IPS-15b (cell line): ENCODE measurements around the gene MSI1.
"Not testable (repeated sequence)": the region's sequence is repeated elsewhere in the genome, so short reads cannot be mapped to it uniquely, and the experiment has no call there.

ENCODE experiments used
- H3K27me3 ChIP-seq: one replicate; pipeline ENCODE4 v1.6.1; 2013; ENCODE audit warnings: low read length; ENCODE audit not compliant: control insufficient read depth, insufficient read depth
- H3K36me3 ChIP-seq: one replicate; pipeline ENCODE4 v1.6.1; 2013; ENCODE audit warnings: low read length; ENCODE audit not compliant: control insufficient read depth, insufficient read depth
- H3K4me1 ChIP-seq: one replicate; pipeline ENCODE4 v1.6.1; 2013; ENCODE audit warnings: mild to moderate bottlenecking, low read length; ENCODE audit not compliant: control insufficient read depth, insufficient read depth
- H3K4me3 ChIP-seq: one replicate; pipeline ENCODE4 v1.5.1; 2013; ENCODE audit warnings: low read depth, low read length
- H3K9ac ChIP-seq: one replicate; pipeline ENCODE4 v1.6.1; 2013; ENCODE audit warnings: low read depth, mild to moderate bottlenecking, low read length
- H3K9me3 ChIP-seq: one replicate; pipeline ENCODE4 v1.6.1; 2013; ENCODE audit warnings: mild to moderate bottlenecking, low read length; ENCODE audit not compliant: control insufficient read depth, insufficient read depth

The MSI1 gene

GRCh38 chr12:120350576-120351350 lies 18.2 kb downstream of the MSI1 start:
- Histone ChIP-seq H3K27me3 (no peaks in the 10 kb centered on the region), H3K9ac (no peak overlapping the region), H3K4me1 (no peaks in the 10 kb centered on the region), H3K4me3 (no peak overlapping the region), H3K9me3 (no peaks in the 10 kb centered on the region), H3K36me3 (peaks cover 18% of the 10 kb centered on the region)

- no peak overlapping the region for H3K9ac ChIP-seq
- no peaks in the 10 kb centered on the region for H3K27me3 ChIP-seq
- no peak overlapping the region for H3K4me3 ChIP-seq
- H3K9me3 ChIP-seq, result no peaks in the 10 kb centered on the region
- H3K4me1 ChIP-seq, result no peaks in the 10 kb centered on the region
- H3K36me3 ChIP-seq, result peaks cover 32% of the 10 kb centered on the region
These were observed 21.2 kb downstream of the MSI1 start for GRCh38 chr12:120347766-120348165.

- Histone ChIP-seq H3K9ac (no peak overlapping the region), H3K27me3 (no peaks in the 10 kb centered on the region), H3K36me3 (peaks cover 30% of the 10 kb centered on the region), H3K4me3 (no peak overlapping the region), H3K9me3 (no peaks in the 10 kb centered on the region), H3K4me1 (no peaks in the 10 kb centered on the region)
These were observed 22.3 kb downstream of the MSI1 start for GRCh38 chr12:120346681-120347080.

GRCh38 chr12:120346031-120346430 lies 22.9 kb downstream of the MSI1 start:
- H3K36me3 ChIP-seq, result peaks cover 28% of the 10 kb centered on the region
- no peak overlapping the region for H3K4me3 ChIP-seq
- no peaks in the 10 kb centered on the region for H3K4me1 ChIP-seq
- no peaks in the 10 kb centered on the region for H3K27me3 ChIP-seq
- no peak overlapping the region for H3K9ac ChIP-seq
- H3K9me3 ChIP-seq, result no peaks in the 10 kb centered on the region

- Histone ChIP-seq H3K9ac (no peak overlapping the region), H3K27me3 (no peaks in the 10 kb centered on the region), H3K9me3 (no peaks in the 10 kb centered on the region), H3K4me1 (no peaks in the 10 kb centered on the region), H3K36me3 (peaks cover 25% of the 10 kb centered on the region), H3K4me3 (no peak overlapping the region)
These were observed 25.3 kb downstream of the MSI1 start for GRCh38 chr12:120343692-120344091.

- no peaks in the 10 kb centered on the region for H3K27me3 ChIP-seq
- peak overlapping the region; percentile 13 for H3K4me3 ChIP-seq
- H3K4me1 ChIP-seq, result no peaks in the 10 kb centered on the region
- H3K9ac ChIP-seq, result no peak overlapping the region
- H3K36me3 ChIP-seq, result peaks cover 24% of the 10 kb centered on the region
- no peaks in the 10 kb centered on the region for H3K9me3 ChIP-seq
These were observed 25.9 kb downstream of the MSI1 start for GRCh38 chr12:120343039-120343537.

- Histone ChIP-seq H3K36me3 (peaks cover 19% of the 10 kb centered on the region), H3K27me3 (no peaks in the 10 kb centered on the region), H3K4me1 (no peaks in the 10 kb centered on the region), H3K9ac (no peak overlapping the region), H3K4me3 (no peak overlapping the region), H3K9me3 (peaks cover 4% of the 10 kb centered on the region)
These were observed 26.6 kb downstream of the MSI1 start for GRCh38 chr12:120342175-120343038.

GRCh38 chr12:120339256-120339655 lies 29.7 kb downstream of the MSI1 start:
- H3K9me3 ChIP-seq, result peaks cover 6% of the 10 kb centered on the region
- no peak overlapping the region for H3K4me3 ChIP-seq
- H3K9ac ChIP-seq, result no peak overlapping the region
- H3K4me1 ChIP-seq, result no peaks in the 10 kb centered on the region
- peaks cover 12% of the 10 kb centered on the region for H3K36me3 ChIP-seq
- H3K27me3 ChIP-seq, result no peaks in the 10 kb centered on the region

- H3K9ac ChIP-seq, result no peak overlapping the region
- H3K36me3 ChIP-seq, result no peaks in the 10 kb centered on the region
- H3K4me3 ChIP-seq, result no peak overlapping the region
- H3K4me1 ChIP-seq, result no peaks in the 10 kb centered on the region
- H3K27me3 ChIP-seq, result no peaks in the 10 kb centered on the region
- H3K9me3 ChIP-seq, result peaks cover 6% of the 10 kb centered on the region
These were observed 31.2 kb downstream of the MSI1 start for GRCh38 chr12:120337730-120338129.

GRCh38 chr12:120336392-120336791 lies 32.6 kb downstream of the MSI1 start:
- not testable (repeated sequence) for H3K9ac ChIP-seq, H3K4me1 ChIP-seq, H3K36me3 ChIP-seq, H3K9me3 ChIP-seq, H3K4me3 ChIP-seq, H3K27me3 ChIP-seq

GRCh38 chr12:120335447-120335846 lies 33.5 kb downstream of the MSI1 start:
- H3K4me3 ChIP-seq, H3K36me3 ChIP-seq, H3K9me3 ChIP-seq, H3K9ac ChIP-seq, H3K4me1 ChIP-seq, H3K27me3 ChIP-seq: not testable (repeated sequence)

- Histone ChIP-seq H3K4me3 (no peak overlapping the region), H3K36me3 (no peaks in the 10 kb centered on the region), H3K4me1 (no peaks in the 10 kb centered on the region), H3K9ac (no peak overlapping the region), H3K9me3 (peaks cover 3% of the 10 kb centered on the region), H3K27me3 (no peaks in the 10 kb centered on the region)
These were observed 36.4 kb downstream of the MSI1 start for GRCh38 chr12:120332523-120332922.
